Activated CD4-positive, alpha-beta T cell treated with anti-CD3 and anti-CD28 coated beads, Interleukin-2, Interleukin-6, amounts not matched to agents 100 ng/mL and 50 ng/mL, durations not matched to agents 16 hours and 8 hours (primary cell): ENCODE measurements around the gene ZNF445.
A peak's percentile ranks its signal among the peaks of the same experiment; 100 is the strongest.
"Not testable (repeated sequence)": the region's sequence is repeated elsewhere in the genome, so short reads cannot be mapped to it uniquely, and the experiment has no call there.

Experiments
- DNase-seq: peaks from one replicate; pipeline ENCODE4 v3.0.0-alpha.2; 2020

ZNF445 gene

DNA sequence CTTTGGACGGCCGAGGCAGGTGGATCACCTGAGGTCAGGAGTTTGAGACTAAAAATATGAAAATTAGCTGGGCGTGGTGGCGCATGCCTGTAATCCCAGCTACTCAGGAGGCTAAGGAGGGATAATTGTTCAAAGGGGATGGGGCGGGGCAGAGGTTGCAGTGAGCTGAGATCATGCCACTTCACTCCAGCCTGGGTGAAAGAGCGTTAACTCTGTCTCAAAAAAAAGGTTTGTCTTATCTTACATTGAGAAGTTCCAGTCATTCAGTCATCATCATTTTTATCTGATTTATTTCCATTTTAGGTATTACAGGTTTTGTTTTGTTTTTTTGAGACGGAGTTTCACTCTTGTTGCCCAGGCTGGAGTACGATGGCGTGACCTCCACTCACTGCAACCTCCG lies 2.6 kb downstream of the ZNF445 start:
- not testable (repeated sequence) for DNase-seq

DNA sequence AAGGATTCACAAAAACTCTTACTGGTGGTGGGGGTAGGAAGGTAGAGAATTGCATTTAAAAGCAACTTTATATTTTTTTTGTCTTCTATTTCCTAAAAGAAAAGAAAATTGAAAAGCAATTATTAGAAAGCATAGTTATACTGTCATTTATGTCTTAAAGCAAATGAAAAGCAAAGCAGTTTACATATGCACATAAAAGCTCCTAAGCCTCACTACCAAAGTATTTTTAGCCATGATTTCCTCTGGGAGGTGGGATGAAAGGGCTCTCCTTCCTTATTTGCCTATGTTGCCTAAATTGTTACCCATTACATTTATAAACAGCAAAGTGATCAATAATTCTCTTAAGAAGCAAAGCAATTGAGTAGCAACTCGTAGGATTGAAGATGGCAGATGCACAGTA lies 7.0 kb downstream of the ZNF445 start:
- no peak for DNase-seq

DNA sequence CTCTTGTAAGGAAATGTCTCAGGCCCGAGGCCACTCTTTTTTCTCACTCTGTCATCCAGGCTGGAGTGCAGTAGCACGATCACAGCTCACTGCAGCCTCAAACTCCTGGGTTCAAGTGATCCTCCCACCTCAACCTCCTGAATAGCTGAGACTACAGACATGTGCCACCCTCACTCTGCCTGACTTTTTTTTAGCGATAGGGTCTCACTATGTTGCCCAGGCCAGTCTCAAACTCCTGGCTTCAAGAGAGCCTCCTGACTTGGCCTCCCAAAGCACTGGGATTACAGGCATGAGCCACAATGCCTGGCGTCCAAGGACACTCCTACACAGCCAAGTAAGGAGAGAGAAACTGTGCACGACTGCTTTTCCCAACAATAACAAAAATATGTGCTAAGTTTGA lies 7.6 kb downstream of the ZNF445 start:
- no peak for DNase-seq

DNA sequence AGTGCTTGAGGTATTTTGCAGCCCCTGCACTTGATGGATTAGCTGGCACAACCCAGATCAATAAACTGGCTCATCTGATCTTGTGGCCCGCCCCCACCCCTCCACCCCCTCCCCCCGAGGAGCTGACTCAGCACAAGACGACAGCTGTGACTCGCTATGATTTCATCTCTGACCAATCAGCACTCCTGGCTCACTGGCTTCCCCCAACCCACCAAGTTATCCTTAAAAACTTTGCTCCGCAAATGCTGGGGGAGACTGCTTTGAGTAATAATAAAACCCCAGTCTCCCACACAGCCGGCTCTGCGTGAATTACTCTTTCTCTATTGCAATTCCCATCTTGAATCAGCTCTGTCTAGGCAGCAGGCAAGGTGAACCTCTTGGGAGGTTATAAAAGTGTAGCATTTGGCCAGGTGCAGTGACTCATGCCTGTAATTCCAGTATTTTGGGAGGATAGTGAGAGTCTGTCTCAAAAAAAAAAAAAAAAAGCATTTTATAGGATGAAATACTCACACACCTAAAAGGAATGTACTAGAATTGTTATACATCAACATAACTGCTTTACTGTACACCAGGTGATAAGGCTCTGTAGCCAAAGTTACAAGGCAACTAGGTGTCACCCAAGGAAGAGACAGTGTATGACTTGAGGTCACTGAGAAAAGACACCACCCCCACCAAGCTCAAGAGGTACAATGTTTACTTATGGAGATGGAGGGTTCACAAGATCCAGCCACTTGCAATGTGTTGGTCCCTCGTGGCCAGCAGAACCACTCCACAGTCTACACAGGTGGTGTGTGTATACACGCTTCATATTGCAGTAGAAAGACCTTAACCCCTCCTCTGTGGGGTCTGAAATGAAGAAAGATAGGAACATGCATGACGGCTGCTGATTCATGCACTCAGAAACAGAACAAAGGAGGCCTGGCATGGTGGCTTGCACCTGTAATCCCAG lies 8.6 kb downstream of the ZNF445 start:
- DNase-seq: peak; percentile 40

DNA sequence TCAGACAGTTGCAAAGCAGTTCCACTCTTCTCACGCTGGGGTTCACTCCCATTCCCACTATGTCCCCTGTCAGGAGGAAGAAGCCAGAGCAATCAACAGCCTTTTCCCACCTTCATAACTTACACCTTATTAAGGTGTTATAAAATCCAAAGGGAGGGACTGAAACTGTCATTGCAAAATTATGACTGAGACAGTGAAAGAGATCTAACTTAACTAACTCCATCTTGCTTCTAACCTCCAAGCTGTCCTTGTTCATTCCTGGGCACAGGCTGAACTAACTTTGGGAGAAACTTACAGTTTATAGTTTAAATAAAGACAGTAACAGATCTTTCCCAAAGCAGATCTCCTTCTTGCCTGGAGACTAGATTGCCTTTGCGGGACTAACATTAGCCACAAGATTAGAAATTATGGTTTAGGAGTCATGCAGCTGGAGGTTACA lies 9.4 kb downstream of the ZNF445 start:
- not testable (repeated sequence) for DNase-seq

DNA sequence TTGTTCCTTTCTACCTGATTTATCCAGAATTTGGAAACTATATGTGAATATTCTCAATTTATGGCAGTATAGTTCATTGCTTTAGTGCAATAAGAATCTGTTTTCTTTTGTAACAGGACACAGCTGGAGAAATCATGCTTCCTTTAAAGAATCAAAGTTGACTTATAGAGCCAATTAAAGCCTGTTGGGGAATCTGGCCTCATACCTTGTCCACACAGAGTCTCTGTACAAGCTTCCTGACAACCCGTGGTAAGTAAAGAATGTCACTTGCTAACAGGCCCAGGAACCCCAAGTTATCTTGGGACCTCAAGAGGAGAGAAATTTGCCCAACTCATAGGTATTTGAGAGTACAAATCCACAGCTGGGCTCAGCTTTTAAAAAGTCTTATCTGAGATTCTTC lies 10.2 kb downstream of the ZNF445 start:
- DNase-seq: no peak

DNA sequence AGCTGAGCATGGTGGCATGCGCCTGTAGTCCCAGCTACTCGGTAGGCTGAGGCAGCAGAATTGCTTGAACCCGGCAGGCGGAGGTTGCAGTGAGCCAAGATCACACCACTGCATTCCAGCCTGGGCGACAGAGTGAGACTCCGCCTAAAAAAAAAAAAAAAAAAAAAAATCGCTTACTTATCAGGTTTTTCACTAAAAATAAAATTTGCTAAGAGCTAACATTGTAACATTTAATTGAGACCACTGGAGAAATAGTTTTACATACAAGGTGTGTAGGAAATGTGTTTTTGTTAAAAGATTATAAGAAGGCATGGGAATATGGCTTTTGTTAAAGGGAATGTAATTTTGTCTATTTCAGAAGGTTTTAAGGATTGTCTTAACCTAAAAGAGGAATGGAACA lies 12.6 kb downstream of the ZNF445 start:
- DNase-seq: not testable (repeated sequence)

DNA sequence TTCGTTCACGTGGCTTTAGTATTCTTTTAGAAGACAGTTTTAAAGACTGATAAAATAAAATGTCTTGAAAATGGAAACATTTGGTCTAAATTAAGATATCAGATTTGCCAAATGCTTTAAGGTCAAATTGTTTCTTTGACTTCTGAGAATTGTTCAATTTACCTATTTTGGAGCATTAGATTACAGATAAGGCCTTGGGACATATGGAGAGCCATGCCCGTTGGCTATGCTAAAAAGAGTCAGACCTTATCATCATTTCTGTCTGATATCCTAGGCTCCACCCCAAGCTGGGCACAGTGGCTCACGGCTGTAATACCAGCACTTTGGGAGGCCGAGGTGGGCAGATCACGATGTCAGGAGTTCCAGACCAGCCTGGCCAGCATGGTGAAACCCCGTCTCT lies 13.0 kb downstream of the ZNF445 start:
- no peak for DNase-seq

DNA sequence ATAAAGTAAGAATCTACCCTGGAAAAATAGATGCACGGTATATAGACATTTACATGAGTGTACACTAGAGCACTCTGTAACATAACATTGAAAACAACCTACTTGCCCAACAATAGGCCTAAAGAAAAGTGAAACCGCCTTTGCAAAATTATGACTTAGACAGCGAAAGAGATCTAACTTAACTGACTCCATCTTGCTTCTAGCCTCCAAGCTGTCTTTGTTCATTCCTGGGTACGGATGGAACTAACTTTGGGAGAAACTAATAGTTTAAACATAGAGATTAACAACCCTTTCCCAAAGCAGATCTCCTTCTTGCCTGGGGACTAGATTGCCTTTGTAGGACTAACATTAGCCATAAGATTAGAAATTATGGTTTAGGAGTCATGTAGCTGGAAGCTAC lies 17.4 kb downstream of the ZNF445 start:
- DNase-seq: not testable (repeated sequence)

DNA sequence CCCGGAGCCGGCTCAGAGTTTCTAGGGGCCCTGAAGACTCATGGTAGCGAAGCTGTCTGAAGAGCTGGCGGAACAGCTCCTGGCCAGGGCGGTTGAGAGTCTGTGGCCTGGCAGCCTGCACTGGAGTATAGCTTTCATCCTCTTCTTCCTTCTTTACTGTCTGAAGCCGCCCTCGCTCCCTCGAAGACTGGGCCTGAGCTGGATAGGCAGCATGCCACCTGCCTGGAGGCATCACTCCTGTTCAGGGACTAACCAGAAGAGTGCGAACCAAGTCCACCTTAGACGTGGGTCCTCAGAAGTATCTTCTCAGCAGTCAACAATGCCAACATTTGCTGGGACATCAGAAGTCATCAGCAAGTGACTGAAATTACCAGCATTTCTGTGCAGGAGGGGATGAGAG lies 22.2 kb downstream of the ZNF445 start:
- no peak for DNase-seq

DNA sequence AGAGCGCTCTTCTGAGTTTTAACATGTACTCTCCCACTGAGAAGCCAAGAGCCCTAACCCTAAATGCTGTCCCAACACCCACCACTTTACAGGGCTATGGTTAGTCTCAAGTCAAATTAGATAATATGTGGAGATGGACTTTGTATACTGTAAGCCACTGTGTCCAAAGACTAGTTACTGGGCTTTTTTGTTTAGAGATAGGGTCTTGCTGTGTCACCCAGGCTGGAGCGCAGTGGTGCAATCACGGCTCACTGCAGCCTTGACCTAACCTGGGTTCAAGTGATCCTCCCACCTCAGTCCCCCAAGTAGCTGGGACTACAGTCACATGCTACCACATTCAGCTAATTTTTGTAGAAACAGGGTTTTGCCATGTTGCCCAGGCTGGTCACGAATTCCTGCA lies 23.2 kb downstream of the ZNF445 start:
- DNase-seq: no peak

DNA sequence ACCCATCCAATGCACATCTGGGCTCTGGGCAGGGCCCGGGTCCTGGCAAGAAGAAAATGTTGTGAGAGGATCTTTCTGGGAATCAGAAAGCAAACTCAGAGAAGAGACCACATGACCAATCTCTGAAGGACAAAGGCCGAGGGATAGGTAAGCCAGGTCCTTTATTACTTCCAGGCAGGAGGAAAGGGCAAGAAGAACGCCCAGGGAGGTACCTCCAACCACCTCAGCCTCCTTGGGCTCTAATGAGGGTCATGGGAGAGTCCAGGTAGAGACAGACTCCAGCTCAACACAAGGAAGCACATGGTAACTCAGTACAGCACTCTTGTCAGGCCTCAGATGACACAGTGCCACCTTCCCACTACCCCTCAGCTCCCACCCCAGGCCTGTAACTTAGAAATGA lies 26.0 kb downstream of the ZNF445 start:
- no peak for DNase-seq

DNA sequence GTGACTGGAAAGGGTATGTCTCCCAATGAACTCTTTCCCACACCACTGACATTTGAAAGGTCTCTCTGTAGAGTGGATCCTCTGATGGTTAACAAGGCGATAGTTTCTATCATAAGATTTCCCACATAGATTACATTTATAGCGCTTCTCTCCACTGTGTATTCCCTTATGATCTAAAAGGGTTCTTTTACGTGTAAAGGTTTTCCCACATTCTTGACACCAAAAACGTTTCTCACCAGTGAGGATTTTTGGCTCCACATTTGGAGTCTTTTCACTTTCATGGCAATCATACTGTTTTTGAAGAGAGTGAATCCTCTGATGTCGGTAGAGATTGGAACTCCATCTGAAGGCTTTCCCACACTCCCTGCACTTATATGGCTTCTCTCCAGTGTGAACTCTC lies 30.5 kb downstream of the ZNF445 start:
- no peak for DNase-seq

DNA sequence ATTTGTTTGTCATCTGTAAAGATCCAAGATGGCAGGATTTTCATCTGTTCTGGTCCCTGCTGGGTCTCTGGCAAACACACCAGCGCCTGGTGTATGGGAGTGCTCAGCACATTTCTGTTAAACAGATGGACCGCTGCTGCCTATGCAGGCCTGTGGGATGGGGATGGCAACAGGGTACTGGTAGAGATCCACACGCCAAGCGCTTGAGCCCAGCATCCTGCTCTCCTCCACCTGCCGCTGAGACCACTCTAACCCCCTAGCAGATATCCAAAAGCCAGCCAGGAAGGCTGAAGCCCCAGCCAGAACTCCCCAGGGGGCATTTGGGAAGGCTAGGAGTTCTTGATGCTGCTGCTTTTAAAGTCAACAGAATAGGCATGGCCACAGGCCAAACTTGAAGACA lies 31.7 kb downstream of the ZNF445 start:
- DNase-seq: no peak

DNA sequence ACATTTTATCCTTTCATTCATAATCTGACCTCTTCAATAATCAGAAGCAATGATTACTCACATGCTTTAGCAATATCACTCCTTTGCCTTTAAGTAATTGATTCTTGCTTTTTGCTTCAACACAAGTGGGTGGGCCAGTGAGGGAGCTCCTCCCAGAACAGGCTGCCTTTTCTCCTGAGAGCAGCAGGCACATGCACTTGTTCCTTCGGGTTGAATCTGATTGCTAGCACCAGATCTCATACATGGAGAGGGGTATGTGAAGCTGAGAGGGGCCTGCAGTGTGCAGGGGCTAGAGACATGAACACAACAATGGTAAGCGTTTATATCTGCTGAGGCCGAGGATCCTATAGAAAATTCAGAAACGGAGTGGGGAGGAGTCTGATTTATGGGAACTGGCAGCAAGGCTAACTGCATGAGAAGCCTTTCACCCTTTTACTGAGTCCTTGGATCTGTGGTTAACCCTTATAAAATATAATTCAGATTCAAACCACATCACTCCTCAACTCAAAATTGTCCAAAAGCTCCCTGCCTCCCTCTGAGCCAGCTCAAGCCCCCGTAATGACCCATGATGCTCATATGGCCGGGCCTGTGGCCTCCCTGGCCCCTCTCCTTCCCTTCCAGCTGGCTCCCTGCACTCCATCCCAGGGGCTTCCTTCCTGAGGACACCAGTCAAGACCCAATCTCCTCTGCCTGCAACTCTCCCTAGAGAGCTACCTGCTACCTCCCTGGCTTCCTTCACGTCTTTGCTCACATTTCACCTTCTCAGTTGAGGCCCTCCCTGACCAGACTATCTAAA lies 32.4 kb downstream of the ZNF445 start:
- DNase-seq: no peak

DNA sequence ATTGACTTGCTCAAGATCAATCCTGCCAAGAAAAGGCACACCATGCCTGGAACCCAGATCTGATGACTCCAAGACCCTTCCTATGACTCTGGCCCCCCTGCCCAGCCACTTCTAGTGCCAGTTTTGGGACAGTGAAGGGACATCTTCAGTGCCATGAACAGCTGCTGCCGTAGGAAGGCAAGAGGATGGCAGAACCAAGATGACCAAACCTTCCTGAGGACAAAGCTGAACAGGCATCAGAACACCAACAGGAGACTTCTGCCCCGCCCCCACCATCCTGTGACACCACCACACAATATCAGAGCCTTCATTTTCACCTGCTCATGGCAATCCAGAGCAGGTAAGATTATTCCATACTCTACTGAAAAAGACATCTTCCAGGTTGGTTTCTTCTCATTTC lies 33.0 kb downstream of the ZNF445 start:
- no peak for DNase-seq

DNA sequence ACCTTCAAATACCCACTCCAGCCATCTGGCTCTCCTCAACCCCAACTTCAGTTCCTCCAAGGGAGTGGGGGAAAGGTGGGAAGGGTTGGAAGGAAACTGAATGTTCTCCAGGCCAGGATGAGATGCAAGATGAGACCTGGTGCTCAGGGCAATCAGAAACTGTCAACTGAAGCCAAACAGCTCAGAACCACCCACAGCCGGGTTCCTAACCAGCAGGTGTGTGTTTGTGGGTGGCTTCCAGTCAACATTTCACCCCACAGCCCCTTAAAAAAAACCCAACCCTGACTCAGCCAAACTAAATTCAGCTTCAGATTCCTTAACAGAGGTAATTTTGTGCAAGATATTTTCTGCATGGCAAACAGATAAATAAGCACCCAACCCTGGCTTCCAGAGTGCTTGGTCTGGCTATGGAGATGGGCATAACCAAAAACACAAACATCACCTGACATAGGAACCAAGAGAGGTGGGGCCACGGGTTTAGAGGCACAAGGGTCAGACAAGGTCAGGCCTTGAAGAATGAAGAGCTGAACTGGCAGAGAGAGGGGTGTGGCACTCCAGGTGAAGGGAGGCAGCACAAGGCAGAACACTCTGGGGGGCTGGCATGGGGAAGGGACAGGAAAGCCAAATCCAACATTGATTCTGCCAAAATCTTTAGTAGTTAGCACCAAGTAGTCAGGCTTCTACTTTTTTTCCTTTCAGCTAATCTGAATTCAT lies 34.7 kb downstream of the ZNF445 start:
- DNase-seq: peak; percentile 18

DNA sequence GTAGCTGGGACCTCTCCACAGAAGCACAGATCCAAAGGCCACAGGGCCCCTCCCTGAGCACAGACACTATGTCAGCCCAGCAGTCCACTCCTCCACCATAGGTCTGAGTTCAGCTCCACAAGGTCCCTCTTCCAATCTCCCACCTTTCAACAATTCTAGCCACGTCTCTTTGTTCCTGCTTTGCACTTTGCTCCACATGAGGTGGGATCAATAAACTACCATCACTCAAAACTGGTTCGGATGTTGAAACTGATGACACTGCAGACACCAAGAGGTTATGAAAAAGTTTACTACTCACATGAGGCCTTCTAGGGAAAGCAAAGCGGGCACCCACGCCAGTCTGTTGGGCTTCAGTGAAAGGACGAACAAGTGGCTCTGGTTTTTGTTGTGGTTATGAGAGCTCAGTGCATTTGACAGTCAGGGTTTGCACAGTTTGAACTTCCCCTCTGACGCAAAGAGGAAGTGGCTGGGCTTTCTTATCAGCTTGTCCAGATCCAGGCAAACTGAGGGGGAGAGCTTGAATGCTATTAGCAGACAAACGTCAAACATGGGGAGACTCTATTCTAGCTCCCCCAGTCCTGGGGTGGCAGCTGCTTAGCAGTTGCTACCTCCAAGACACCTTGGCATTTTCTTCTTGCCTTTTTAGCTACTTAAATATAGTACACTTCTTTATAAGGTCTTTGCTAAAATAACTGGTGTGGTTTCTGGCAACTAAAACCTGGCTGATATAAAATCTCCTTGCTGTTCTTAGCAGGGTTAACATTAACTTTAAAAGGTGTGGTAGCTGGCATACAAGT lies 37.8 kb downstream of the ZNF445 start:
- peak; percentile 86 for DNase-seq

DNA sequence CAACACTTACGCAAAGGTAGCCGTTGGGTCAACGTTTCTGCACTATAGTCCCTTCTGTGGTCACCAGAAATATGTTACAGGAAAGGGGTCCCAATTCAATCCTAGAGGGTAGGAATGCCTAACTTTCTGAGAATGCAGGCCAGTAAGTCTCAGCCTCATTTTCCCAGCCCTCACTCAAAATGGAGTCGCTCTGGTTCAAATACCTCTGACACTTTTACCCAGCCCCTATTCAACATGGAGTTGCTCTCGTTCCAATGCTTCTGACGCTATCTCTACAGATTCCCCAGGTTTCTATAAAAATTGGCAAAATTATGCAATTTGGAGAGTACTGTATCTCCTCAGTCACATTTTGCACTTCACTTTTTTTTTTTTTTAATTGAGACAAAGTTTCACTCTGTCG lies 39.7 kb downstream of the ZNF445 start:
- no peak for DNase-seq

DNA sequence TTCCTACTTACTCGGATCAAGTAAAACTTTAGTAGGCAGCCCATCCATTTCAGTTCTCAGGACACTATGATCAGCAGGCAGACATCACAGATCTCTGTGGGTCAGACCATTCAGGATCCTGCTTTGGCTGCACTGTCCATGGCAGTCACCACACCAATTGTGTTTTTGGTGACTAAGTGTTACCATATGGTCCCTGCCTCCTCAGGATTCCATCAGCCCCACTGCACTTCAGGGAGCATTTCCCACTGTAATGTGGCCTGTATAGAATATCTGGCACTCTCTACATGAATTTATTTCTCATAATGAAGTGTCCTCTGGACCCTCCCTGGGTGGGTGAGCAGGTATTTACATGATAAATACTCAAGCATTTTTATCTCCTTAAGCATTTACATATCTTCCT lies 41.3 kb downstream of the ZNF445 start:
- no peak for DNase-seq

DNA sequence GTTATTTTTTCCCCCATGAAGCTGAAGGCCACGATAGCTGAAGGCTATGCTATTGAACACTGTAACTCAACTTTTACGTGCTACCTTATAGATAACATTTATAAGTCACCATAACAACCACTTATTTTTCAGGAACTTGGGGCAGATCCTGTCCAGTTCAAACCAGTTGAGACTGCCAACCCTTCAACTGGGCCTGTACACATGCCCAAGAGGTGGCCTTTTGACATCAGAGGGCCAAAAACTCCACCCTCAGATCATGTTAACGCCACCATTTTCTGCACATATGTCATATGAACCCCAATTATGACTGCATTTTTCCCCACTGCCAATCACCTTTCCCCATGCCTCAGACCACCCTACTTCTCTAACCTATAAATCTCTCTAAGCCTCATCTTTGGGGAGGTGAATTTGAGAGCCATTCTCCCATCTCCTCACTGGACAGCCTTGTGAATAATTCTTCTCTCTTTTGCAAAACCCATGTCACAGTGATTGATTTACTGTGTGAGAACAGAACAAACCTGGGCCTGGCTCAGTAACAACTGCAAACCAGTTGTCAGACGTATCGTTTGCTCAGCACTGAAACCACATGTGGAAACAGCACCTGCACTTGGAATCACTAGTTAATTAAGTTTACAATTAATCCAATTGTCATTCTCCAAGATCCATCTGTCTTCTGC lies 42.5 kb downstream of the ZNF445 start:
- DNase-seq: no peak

DNA sequence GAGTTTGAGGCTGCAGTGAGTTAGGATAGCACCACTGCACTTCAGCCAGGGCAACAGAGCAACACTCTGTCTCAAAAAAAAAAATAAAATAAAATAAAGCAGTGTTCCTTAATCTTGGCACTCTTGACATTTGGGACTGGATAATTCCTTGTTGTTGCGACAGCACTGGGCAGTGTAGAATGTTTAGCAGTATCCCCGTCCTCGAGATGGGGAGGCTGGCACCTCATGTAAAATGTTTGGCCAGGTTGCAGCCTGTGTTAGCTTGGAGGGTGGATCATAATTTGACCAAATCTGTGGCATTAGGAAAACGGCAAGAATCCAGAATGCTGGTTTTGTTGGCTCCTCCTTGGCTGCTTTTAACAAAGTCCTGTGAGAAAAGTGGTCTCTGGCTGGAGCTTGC lies 47.0 kb downstream of the ZNF445 start:
- no peak for DNase-seq
